Tibial nerve (tissue), 4 donors: ENCODE measurements around the gene SLC6A4.

Experiments used
- CTCF ChIP-seq, 5 experiments: fragments of 200-600 bp in 3 of 5; fragments of 450-650 bp in 2 of 5; sonication (generic) in 3 of 5; IDR thresholded peaks; one replicate each; pipeline ENCODE4 v1.5.1; 2016 to 2019; ENCODE audit warnings: antibody characterized with exemption in 5 of 5, mild to moderate bottlenecking in 3 of 5, moderate library complexity in 2 of 5
- EP300 ChIP-seq, 2 donors: sonication (generic); formaldehyde crosslinking; IDR thresholded peaks; one replicate each; pipeline ENCODE4 v1.6.1; 2017; ENCODE audit warnings: antibody characterized with exemption in 2 of 2, mild to moderate bottlenecking in 1 of 2

DNA sequence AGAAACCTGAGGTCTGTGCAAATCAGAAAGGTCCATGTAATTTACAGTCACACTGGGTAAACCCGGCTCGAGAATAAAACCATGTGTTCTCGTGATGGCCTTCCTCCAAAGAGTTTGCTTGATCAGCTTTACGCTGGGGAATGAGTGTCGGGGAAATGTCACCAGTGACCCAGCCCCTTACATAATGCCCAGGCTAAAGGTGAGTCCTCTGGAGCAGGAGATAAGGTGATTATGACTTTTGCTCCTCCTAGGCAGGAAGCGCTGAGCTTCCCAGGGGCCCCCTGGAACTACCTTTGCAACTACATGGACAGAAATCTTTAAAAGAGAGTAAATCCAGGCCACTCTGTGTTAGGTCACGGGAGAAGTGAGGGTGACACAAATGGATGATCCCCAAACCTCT, 15.7 kb downstream of the SLC6A4 start:
- no peak for TF ChIP-seq EP300 (IDR thresholded peaks at IDR 0.05)
- no peak for TF ChIP-seq CTCF (IDR thresholded peaks at IDR 0.05)
